ENCODE measurements around the gene MORC3. TPM values are rescaled to one million over a fixed set of nuclear protein-coding genes. Genes with fewer than 3 reads are reported as not detected.

The MORC3 gene
- total and polyA plus RNA-seq, 4 donors, result 13.0 to 90.3 (median 19.5) TPM

DNA sequence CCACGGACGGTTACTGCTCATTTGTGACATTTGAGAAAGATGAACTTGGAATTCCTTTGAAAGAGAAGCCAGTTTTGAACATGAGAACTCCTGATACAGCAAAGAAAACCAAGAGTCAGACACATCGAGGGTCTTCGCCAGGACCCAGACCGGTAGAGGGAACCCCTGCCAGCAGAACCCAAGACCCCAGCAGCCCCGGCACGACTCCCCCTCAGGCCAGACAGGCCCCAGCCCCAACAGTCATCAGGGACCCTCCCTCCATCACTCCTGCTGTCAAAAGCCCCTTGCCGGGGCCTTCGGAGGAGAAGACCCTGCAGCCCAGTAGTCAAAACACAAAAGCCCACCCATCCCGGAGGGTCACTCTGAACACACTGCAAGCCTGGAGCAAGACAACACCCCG, 92.9 kb downstream of the MORC3 start:
- ATAC-seq (ENCODE audit: insufficient read depth, low FRiP score), result no peak
- WGBS, 2 donors, result 96% methylated on average over 11 of the region's 11 CpGs

DNA sequence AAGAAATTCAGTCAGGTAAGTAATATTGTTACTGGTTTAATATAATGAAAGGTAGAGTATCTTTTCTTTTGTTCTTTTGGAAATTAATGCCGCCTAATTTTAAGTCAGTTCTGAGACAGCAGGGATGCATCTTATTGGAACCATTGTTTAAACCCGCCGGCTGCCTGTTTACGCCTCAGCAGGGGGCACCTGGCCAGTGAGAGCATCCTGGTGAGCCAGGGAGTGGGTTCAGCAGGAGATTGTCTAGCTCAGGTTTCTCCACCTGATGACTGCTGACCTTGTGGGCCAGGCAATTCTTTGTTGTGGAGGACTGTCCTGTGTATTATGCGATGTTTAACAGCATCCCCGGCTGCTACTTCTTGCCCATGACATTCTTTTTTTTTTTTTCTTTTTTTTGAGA, 95.4 kb downstream of the MORC3 start:
- Histone ChIP-seq H3K36me3 (ENCODE audit: control insufficient read depth in 4 of 4, insufficient read depth in 4 of 4, low read length in 4 of 4) (peaks cover 0 to 10% (median 0%) of the 10 kb centered on the region in 4 donors), H3K9me3 (ENCODE audit: control insufficient read depth in 4 of 4, insufficient read depth in 3 of 4, low read length in 3 of 4) (no peaks in the 10 kb centered on the region), H3K27me3 (ENCODE audit: control insufficient read depth in 3 of 3, insufficient read depth in 3 of 3, low read length in 2 of 3) (no peaks in the 10 kb centered on the region), H3K9ac (ENCODE audit: insufficient read depth in 1 of 2, low read length in 2 of 2) (no peak overlapping the region), H3K27ac (ENCODE audit: low read depth in 1 of 2, low read length in 1 of 2) (no peak overlapping the region), H3K4me1 (ENCODE audit: control insufficient read depth in 5 of 5, insufficient read depth in 5 of 5, low read length in 5 of 5) (peaks cover 0 to 8% (median 2%) of the 10 kb centered on the region in 5 donors), H3K4me3 (no peak overlapping the region)
- DNase-seq (no peak), ATAC-seq (ENCODE audit: insufficient read depth, low FRiP score) (no peak)
- TF ChIP-seq, protein P1, sequence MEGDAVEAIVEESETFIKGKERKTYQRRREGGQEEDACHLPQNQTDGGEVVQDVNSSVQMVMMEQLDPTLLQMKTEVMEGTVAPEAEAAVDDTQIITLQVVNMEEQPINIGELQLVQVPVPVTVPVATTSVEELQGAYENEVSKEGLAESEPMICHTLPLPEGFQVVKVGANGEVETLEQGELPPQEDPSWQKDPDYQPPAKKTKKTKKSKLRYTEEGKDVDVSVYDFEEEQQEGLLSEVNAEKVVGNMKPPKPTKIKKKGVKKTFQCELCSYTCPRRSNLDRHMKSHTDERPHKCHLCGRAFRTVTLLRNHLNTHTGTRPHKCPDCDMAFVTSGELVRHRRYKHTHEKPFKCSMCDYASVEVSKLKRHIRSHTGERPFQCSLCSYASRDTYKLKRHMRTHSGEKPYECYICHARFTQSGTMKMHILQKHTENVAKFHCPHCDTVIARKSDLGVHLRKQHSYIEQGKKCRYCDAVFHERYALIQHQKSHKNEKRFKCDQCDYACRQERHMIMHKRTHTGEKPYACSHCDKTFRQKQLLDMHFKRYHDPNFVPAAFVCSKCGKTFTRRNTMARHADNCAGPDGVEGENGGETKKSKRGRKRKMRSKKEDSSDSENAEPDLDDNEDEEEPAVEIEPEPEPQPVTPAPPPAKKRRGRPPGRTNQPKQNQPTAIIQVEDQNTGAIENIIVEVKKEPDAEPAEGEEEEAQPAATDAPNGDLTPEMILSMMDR (IDR thresholded peaks at IDR 0.05; ENCODE audit: control extremely low read depth, extremely low read depth), result no peak
- 94 to 98% methylated on average over 6 of the region's 6 CpGs for WGBS, 2 donors

More for the DNA sequence above, 92.9 kb downstream of the MORC3 start:
- Histone ChIP-seq H3K27ac (ENCODE audit: low read depth in 1 of 2, low read length in 1 of 2) (no peak overlapping the region), H3K36me3 (ENCODE audit: control insufficient read depth in 4 of 4, insufficient read depth in 4 of 4, low read length in 4 of 4) (peaks cover 0 to 10% (median 0%) of the 10 kb centered on the region in 4 donors), H3K4me1 (ENCODE audit: control insufficient read depth in 5 of 5, insufficient read depth in 5 of 5, low read length in 5 of 5) (peaks cover 0 to 3% (median 0%) of the 10 kb centered on the region in 5 donors), H3K4me3 (no peak overlapping the region), H3K27me3 (ENCODE audit: control insufficient read depth in 3 of 3, insufficient read depth in 3 of 3, low read length in 2 of 3) (no peaks in the 10 kb centered on the region), H3K9me3 (ENCODE audit: control insufficient read depth in 4 of 4, insufficient read depth in 3 of 4, low read length in 3 of 4) (no peaks in the 10 kb centered on the region), H3K9ac (ENCODE audit: insufficient read depth in 1 of 2, low read length in 2 of 2) (no peak overlapping the region)
- DNase-seq, result no peak
- TF ChIP-seq, protein P1 (IDR thresholded peaks at IDR 0.05; ENCODE audit: control extremely low read depth, extremely low read depth), result no peak

DNA sequence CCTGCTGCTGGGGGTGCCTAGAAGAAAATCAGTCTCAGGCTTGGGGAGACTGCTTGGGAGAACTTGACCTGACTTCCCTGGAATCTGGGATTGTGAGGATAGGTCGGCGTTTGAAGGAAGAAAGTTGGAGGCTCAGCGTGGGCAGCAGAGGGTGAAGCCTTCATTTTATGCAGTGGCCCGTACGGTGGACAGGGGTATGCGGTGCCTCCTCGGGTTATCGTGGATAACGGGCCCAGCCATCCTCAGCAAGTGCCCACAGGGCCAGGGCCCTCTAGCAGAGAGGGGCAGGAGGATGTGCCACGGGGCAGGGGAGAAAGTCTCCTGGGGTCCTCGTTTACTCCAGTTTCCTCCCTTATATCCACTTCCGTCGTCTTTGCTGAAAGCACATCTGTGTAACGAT, 99.2 kb downstream of the MORC3 start:
- no peak for ATAC-seq (ENCODE audit: insufficient read depth, low FRiP score)
- Histone ChIP-seq H3K9ac (ENCODE audit: insufficient read depth in 1 of 2, low read length in 2 of 2) (no peak overlapping the region), H3K4me3 (no peak overlapping the region), H3K27me3 (ENCODE audit: control insufficient read depth in 3 of 3, insufficient read depth in 3 of 3, low read length in 2 of 3) (no peaks in the 10 kb centered on the region), H3K27ac (ENCODE audit: low read depth in 1 of 2, low read length in 1 of 2) (no peak overlapping the region), H3K36me3 (ENCODE audit: control insufficient read depth in 4 of 4, insufficient read depth in 4 of 4, low read length in 4 of 4) (no peaks in the 10 kb centered on the region), H3K9me3 (ENCODE audit: control insufficient read depth in 4 of 4, insufficient read depth in 3 of 4, low read length in 3 of 4) (no peaks in the 10 kb centered on the region), H3K4me1 (ENCODE audit: control insufficient read depth in 5 of 5, insufficient read depth in 5 of 5, low read length in 5 of 5) (peaks cover 0 to 19% (median 5%) of the 10 kb centered on the region in 5 donors)
- WGBS, 2 donors, result 87 to 88% methylated on average over 14 of the region's 14 CpGs
- TF ChIP-seq, protein P1 (IDR thresholded peaks at IDR 0.05; ENCODE audit: control extremely low read depth, extremely low read depth), result no peak
- no peak for DNase-seq

DNA sequence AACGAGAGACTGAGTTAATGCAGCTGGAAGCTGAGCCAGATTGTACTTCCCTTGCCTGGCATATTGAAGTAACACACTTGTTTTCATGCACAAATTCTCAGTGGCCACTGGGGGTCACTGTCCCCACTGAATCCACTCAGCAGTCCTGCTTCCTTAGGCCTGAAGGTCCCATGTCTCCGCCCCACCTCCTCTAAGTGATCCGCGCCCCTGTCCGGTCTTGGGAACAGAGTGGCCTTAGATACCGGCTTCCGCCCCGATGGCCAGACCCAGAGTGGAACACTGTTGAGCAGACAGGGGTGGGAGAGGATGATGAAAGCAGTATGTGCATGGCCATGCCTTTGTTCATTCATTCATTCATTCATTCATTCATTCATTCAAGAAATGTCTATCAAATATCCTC, 100.0 kb downstream of the MORC3 start:
- TF ChIP-seq, protein P1 (IDR thresholded peaks at IDR 0.05; ENCODE audit: control extremely low read depth, extremely low read depth), result peak; percentile 75
- H3K36me3 ChIP-seq (ENCODE audit: control insufficient read depth in 4 of 4, insufficient read depth in 4 of 4, low read length in 4 of 4), result no peaks in the 10 kb centered on the region
- H3K9me3 ChIP-seq (ENCODE audit: control insufficient read depth in 4 of 4, insufficient read depth in 3 of 4, low read length in 3 of 4), result no peaks in the 10 kb centered on the region
- peak; percentile 90 to 96 (median 93) for DNase-seq
- H3K9ac ChIP-seq (ENCODE audit: insufficient read depth in 1 of 2, low read length in 2 of 2), result no peak overlapping the region
- H3K4me3 ChIP-seq, result no peak overlapping the region
- 5 to 12% methylated on average over 8 of the region's 8 CpGs for WGBS, 2 donors
- peak; percentile 78 for ATAC-seq (ENCODE audit: insufficient read depth, low FRiP score)
- H3K27me3 ChIP-seq (ENCODE audit: control insufficient read depth in 3 of 3, insufficient read depth in 3 of 3, low read length in 2 of 3), result no peaks in the 10 kb centered on the region
- peaks cover 0 to 19% (median 5%) of the 10 kb centered on the region in 5 donors for H3K4me1 ChIP-seq (ENCODE audit: control insufficient read depth in 5 of 5, insufficient read depth in 5 of 5, low read length in 5 of 5)
- H3K27ac ChIP-seq (ENCODE audit: low read depth in 1 of 2, low read length in 1 of 2), result no peak overlapping the region

Measured in lung (tissue), 12 donors.